ENCODE data around the gene MED10. TPM values are rescaled to one million over a fixed set of nuclear protein-coding genes. Genes with fewer than 3 reads are reported as not detected.

The MED10 gene
- polyA plus RNA-seq, 1 of the 3 experiments (the other 2 are of a cell fraction): 75.9 TPM

DNA sequence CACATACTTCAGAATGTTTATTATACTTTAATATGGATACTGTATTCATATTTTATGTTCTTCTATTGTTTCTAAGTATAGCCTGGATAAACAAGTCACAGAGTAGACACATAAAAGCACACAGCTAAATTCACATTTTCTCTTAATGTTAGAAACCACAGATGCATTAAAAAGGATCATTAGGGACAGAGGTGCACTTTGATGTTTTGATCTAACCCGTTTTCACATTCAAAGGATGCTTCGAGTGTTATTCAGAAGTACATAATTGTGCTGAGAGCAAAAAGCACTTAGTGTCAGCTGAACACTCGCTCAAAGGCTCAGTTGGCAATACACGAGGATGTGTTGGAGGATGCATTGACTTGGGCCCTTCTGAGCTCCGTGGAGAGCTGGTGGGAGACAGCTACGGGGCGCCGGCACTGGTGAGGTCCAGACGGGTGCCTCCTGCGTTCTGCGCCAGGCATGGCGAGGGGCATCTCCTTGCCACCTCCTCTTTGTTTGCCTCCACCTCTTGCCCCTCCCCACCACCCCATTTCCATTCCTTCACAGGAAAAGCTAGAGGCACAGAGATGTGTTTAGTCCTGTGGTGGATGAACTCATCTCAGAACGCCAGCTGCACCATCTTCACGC, 35.5 kb downstream of the MED10 start:
- no peak for DNase-seq
- peaks cover 0 to 9% of the 10 kb centered on the region in 2 experiments; a peak in 1 of 4 replicates for H3K4me1 ChIP-seq (ENCODE audit: control insufficient read depth in 1 of 2, insufficient read depth in 2 of 2, low read depth in 1 of 2, low read length in 1 of 2)
- no peak overlapping the region for H2AFZ ChIP-seq (ENCODE audit: low read depth)
- 49% methylated on average over 14 of the region's 14 CpGs for WGBS (ENCODE audit: low lambda C conversion rate)
- no peaks in the 10 kb centered on the region for H3K9me3 ChIP-seq
- H3K4me2 ChIP-seq: no peak overlapping the region
- no peak overlapping the region for H3K9ac ChIP-seq
- H3K79me2 ChIP-seq (ENCODE audit: insufficient read depth): no peaks in the 10 kb centered on the region
- ChIA-PET CTCF (interaction anchor here (0.6 kb wide), 1 partner anchor 846 kb away, joined by 3 read pairs; no protein-coding TSS in a partner anchor), POLR2A (interaction anchor here (0.6 to 1.2 kb wide), 2 partner anchors 10 to 168 kb away, joined by 4 to 5 read pairs; no protein-coding TSS in a partner anchor)
- no peaks in the 10 kb centered on the region for H3K27me3 ChIP-seq (ENCODE audit: insufficient read depth)
- H3K27ac ChIP-seq (ENCODE audit: low read depth in 2 of 2, low read length in 1 of 2): no peak overlapping the region
- no peaks in the 10 kb centered on the region for H4K20me1 ChIP-seq (ENCODE audit: insufficient read depth)
- H3K4me3 ChIP-seq (ENCODE audit: low read depth in 2 of 2, low read length in 1 of 2): no peak overlapping the region
- H3K9me2 ChIP-seq: no peaks in the 10 kb centered on the region
- H3F3A ChIP-seq (replicated peaks; ENCODE audit: insufficient read depth): no peaks in the 10 kb centered on the region
- TF ChIP-seq NFIC (IDR thresholded peaks at IDR 0.05; ENCODE audit: borderline replicate concordance) (no peak), RAD21 (IDR thresholded peaks at IDR 0.05; ENCODE audit: low read length) (no peak), FOXJ3 (CRISPR knock-in tag; IDR thresholded peaks at IDR 0.05) (no peak), SMC3 (IDR thresholded peaks at IDR 0.05; ENCODE audit: low read depth, low read length) (no peak), YY1 (IDR thresholded peaks at IDR 0.05; ENCODE audit: low read depth) (no peak), REST (IDR thresholded peaks at IDR 0.05; ENCODE audit: low read depth, low read length) (no peak), PBX3 (IDR thresholded peaks at IDR 0.05) (no peak), CHD2 (IDR thresholded peaks at IDR 0.05; ENCODE audit: low read length, partially characterized antibody) (no peak), JUND (IDR thresholded peaks at IDR 0.05) (no peak)
- no peaks in the 10 kb centered on the region for H3K36me3 ChIP-seq (replicated peaks in 1 of 2; ENCODE audit: control insufficient read depth in 1 of 2, insufficient read depth in 2 of 2, low read length in 1 of 2)

DNA sequence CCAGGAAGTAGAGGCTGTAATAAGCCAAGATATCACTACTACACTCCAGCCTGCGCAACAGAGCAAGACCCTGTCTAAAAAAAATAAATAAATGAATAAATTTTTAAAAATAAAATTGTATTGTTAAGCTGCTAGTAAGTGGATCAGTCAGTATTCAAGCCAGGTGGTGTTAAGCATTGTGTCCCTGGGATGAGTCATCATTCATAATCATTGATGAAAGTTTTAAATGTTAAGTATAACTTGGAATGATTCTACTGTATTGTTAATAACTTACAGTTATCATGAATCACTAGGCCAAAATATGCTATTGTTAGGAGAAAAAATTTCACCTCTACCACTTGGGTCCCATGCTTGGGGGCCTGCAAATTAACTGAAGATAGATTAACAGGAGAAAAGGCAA, 38.2 kb downstream of the MED10 start:
- ChIA-PET CTCF (interaction anchor here (1.6 kb wide), 1 partner anchor 21 kb away, joined by 3 read pairs; no protein-coding TSS in a partner anchor), POLR2A (no interaction called here)
- H3K9me3 ChIP-seq: no peaks in the 10 kb centered on the region
- no peak overlapping the region for H2AFZ ChIP-seq (ENCODE audit: low read depth)
- H3K79me2 ChIP-seq (ENCODE audit: insufficient read depth): no peaks in the 10 kb centered on the region
- no peaks in the 10 kb centered on the region for H3K9me2 ChIP-seq
- no peaks in the 10 kb centered on the region for H4K20me1 ChIP-seq (ENCODE audit: insufficient read depth)
- TF ChIP-seq FOSL2 (IDR thresholded peaks at IDR 0.05; ENCODE audit: borderline replicate concordance, low read depth): no peak
- no peak for TF ChIP-seq GABPA (IDR thresholded peaks at IDR 0.05; ENCODE audit: low read depth)
- H3K27ac ChIP-seq (ENCODE audit: low read depth in 2 of 2, low read length in 1 of 2): no peak overlapping the region
- H3K4me3 ChIP-seq (ENCODE audit: low read depth in 2 of 2, low read length in 1 of 2): no peak overlapping the region
- no peak for DNase-seq
- no peaks in the 10 kb centered on the region for H3K27me3 ChIP-seq (ENCODE audit: insufficient read depth)
- peaks cover 0 to 9% of the 10 kb centered on the region in 2 experiments; a peak in 1 of 4 replicates for H3K4me1 ChIP-seq (ENCODE audit: control insufficient read depth in 1 of 2, insufficient read depth in 2 of 2, low read depth in 1 of 2, low read length in 1 of 2)
- 48% methylated on average over 1 of the region's 1 CpG for WGBS (ENCODE audit: low lambda C conversion rate)
- no peak overlapping the region for H3K4me2 ChIP-seq
- no peak overlapping the region for H3K9ac ChIP-seq
- no peaks in the 10 kb centered on the region for H3F3A ChIP-seq (replicated peaks; ENCODE audit: insufficient read depth)
- no peaks in the 10 kb centered on the region for H3K36me3 ChIP-seq (replicated peaks in 1 of 2; ENCODE audit: control insufficient read depth in 1 of 2, insufficient read depth in 2 of 2, low read length in 1 of 2)

All from SK-N-SH (cell line).